ENCODE data around the gene ILF3. TPM values are rescaled to one million over a fixed set of nuclear protein-coding genes. Genes with fewer than 3 reads are reported as not detected.

ILF3 gene
- total RNA-seq, 2 experiments from 2014 or later = 418 to 431 TPM

DNA sequence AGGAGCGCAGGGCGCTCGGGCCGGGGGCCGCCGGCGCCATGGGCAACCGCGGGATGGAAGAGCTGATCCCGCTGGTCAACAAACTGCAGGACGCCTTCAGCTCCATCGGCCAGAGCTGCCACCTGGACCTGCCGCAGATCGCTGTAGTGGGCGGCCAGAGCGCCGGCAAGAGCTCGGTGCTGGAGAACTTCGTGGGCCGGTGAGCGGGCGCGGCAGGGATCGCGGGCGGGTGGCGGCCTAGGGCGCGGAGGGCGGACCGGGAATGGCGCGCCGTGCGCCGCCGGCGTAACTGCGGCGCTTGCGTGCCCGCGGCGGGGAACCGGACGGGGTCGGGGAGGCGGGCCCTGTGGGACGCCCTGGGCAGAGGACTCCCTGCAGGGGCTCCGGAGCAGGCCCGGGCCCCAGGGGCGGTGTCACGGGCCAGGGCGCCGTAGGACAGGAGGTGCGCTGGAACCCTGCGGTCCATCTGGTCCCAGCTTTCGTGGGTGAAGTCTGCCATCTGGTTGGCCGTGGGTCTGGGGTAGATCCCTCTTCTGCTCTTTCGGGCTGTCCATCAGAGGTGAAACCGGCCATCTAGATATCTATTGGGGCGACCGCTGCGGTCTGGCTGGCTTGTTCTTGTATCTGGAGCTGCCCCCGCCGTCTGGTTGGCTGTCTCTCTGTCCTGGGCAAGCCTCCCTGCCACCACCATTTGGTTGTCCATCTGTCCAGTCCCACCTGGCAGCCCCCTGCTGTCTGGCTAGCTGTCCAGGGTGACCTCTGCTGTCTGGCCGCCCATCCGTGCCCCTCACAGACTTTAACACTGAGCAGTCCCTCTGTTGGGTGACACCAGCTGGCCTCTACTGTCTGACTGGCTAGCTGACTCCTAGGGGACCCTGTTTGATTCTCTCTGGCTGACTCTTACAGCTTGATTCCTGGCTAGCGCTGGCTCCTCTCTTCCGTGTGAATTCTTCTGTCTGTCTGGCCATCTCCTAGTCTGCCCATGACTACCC, 64.4 kb downstream of the ILF3 start:
- H3K4me3 Mint-ChIP-seq = peak overlapping the region; percentile 98
- peaks cover 38% of the 10 kb centered on the region for H3K4me1 Mint-ChIP-seq
- no peaks in the 10 kb centered on the region for H3K27me3 Mint-ChIP-seq
- peak overlapping the region; percentile 90 for H3K27ac Mint-ChIP-seq
- peak; percentile 8 for ATAC-seq
- CTCF ChIA-PET = interaction anchor here (0.6 to 6.6 kb wide), 42 partner anchors 9 to 230 kb away, joined by 3 to 132 read pairs (median 5); partner anchors contain the start of genes C19orf38, CARM1, QTRT1 and TMED1
- no peaks in the 10 kb centered on the region for H3K9me3 Mint-ChIP-seq (ENCODE audit: low read depth)
- H3K36me3 Mint-ChIP-seq = peaks cover 14% of the 10 kb centered on the region
- peak; percentile 64 for DNase-seq

- no peak for DNase-seq
- H3K36me3 Mint-ChIP-seq = peaks cover 21% of the 10 kb centered on the region
- H3K4me1 Mint-ChIP-seq = peaks cover 43% of the 10 kb centered on the region
Observed at GRCh38 chr19:10719466-10719961, 65.4 kb downstream of the ILF3 start.

GRCh38 chr19:10720607-10721125, 66.5 kb downstream of the ILF3 start:
- no peak for ATAC-seq
- DNase-seq = no peak
- peaks cover 50% of the 10 kb centered on the region for H3K4me1 Mint-ChIP-seq
- no peaks in the 10 kb centered on the region for H3K9me3 Mint-ChIP-seq (ENCODE audit: low read depth)
- no peak overlapping the region for H3K4me3 Mint-ChIP-seq
- CTCF ChIA-PET = interaction anchor here (0.8 to 6.6 kb wide), 8 partner anchors 11 to 144 kb away, joined by 3 to 132 read pairs (median 4); no protein-coding TSS in a partner anchor
- H3K36me3 Mint-ChIP-seq = peaks cover 29% of the 10 kb centered on the region
- H3K27me3 Mint-ChIP-seq = no peaks in the 10 kb centered on the region
- H3K27ac Mint-ChIP-seq = peak overlapping the region; percentile 19

More at GRCh38 chr19:10719466-10719961, 65.4 kb downstream of the ILF3 start:
- Mint-ChIP-seq H3K27ac (peak overlapping the region; percentile 90), H3K4me3 (peak overlapping the region; percentile 98), H3K9me3 (ENCODE audit: low read depth) (no peaks in the 10 kb centered on the region), H3K27me3 (no peaks in the 10 kb centered on the region)
- CTCF ChIA-PET = interaction anchor here (0.8 to 6.6 kb wide), 11 partner anchors 18 to 152 kb away, joined by 3 to 132 read pairs (median 16); partner anchors contain the start of genes CARM1, QTRT1 and TMED1
- ATAC-seq = no peak

DNA sequence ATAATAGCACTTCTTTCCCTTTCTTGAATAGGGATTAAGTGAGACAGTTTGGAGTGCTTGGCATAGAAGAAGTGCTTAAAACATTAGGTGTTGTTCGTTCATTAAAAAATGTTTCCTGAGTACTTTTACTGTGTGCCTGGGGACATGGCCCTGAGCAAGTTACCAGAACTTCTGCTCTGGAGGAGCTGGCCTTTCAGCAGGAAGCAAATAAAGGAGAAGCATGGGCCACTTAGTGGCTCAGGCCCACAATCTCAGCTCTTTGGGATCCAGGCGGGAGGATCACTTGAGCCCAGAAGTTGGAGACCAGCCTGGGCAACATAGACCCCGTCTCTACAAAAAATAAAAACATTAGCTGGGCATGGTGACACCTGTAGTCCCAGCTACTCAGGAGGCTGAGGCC, 69.4 kb downstream of the ILF3 start:
- peaks cover 46% of the 10 kb centered on the region for H3K36me3 Mint-ChIP-seq
- DNase-seq = no peak
- no peaks in the 10 kb centered on the region for H3K27me3 Mint-ChIP-seq
- no peak overlapping the region for H3K4me3 Mint-ChIP-seq
- H3K27ac Mint-ChIP-seq = no peak overlapping the region
- CTCF ChIA-PET = no interaction called here
- H3K9me3 Mint-ChIP-seq (ENCODE audit: low read depth) = no peaks in the 10 kb centered on the region
- ATAC-seq = no peak
- H3K4me1 Mint-ChIP-seq = peaks cover 58% of the 10 kb centered on the region

DNA sequence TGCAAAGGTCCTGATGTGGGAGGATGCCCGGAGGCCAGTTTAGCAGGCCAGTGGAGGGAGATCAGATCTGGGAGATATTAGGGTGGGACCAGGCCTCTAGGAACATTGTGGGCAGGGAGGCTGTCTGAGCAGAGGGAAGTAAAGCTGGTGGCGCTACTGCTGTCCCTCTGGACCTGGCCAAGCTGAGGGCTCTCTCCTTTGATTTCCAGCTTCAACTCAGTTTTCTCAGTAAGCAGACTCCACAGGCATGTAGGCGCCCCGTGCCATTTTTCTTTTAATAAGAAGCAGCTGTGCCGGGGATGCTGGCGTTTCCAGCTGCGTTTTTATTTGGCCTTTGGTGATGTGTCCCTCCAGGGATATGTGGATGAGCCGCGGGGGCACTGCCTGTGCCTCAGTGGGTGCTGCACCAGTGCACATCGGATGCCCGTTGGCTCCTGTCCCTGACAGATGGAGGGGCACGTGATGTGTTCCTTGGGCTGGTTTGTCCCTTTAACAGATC, 70.5 kb downstream of the ILF3 start:
- no peak overlapping the region for H3K4me3 Mint-ChIP-seq
- ATAC-seq = no peak
- no peak overlapping the region for H3K27ac Mint-ChIP-seq
- peaks cover 58% of the 10 kb centered on the region for H3K4me1 Mint-ChIP-seq
- CTCF ChIA-PET = no interaction called here
- H3K9me3 Mint-ChIP-seq (ENCODE audit: low read depth) = no peaks in the 10 kb centered on the region
- no peak for DNase-seq
- H3K36me3 Mint-ChIP-seq = peaks cover 40% of the 10 kb centered on the region
- no peaks in the 10 kb centered on the region for H3K27me3 Mint-ChIP-seq

DNA sequence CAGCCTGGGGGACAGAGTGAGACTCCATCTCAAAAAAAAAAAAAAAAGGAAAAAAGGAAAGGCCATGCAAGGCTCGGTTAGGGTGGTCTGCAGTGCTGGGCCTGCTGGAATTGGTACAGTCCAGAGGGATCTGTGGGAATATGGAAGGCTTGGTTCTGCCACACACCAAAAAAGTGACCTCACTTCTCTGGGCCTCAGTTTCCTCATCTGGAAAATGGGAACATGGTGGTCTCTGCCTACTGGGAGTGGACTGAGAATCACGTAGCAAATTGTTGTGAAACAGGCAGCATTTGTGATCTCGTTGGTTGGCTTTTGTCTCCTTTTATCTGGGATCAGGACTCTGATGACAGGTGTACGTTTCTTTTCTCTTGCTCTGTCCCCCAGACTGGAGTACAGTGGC, 71.3 kb downstream of the ILF3 start:
- H3K4me1 Mint-ChIP-seq = peaks cover 58% of the 10 kb centered on the region
- no peaks in the 10 kb centered on the region for H3K27me3 Mint-ChIP-seq
- no peak for ATAC-seq
- H3K27ac Mint-ChIP-seq = no peak overlapping the region
- CTCF ChIA-PET = no interaction called here
- no peaks in the 10 kb centered on the region for H3K9me3 Mint-ChIP-seq (ENCODE audit: low read depth)
- H3K36me3 Mint-ChIP-seq = peaks cover 36% of the 10 kb centered on the region
- DNase-seq = no peak
- no peak overlapping the region for H3K4me3 Mint-ChIP-seq

- no peaks in the 10 kb centered on the region for H3K27me3 Mint-ChIP-seq
- peaks cover 61% of the 10 kb centered on the region for H3K4me1 Mint-ChIP-seq
- DNase-seq (no peak), ATAC-seq (no peak)
- no peaks in the 10 kb centered on the region for H3K9me3 Mint-ChIP-seq (ENCODE audit: low read depth)
- peaks cover 32% of the 10 kb centered on the region for H3K36me3 Mint-ChIP-seq
- CTCF ChIA-PET = no interaction called here
- H3K27ac Mint-ChIP-seq = no peak overlapping the region
- H3K4me3 Mint-ChIP-seq = no peak overlapping the region
Observed at GRCh38 chr19:10726268-10726667, 72.1 kb downstream of the ILF3 start.

- no peak overlapping the region for H3K4me3 Mint-ChIP-seq
- CTCF ChIA-PET = interaction anchor here (0.6 to 1.9 kb wide), 2 partner anchors 10 to 45 kb away, joined by 3 to 15 read pairs; partner anchors contain the start of gene DNM2
- H3K27me3 Mint-ChIP-seq = no peaks in the 10 kb centered on the region
- no peak for DNase-seq
- no peak for ATAC-seq
- H3K36me3 Mint-ChIP-seq = peaks cover 32% of the 10 kb centered on the region
- peaks cover 60% of the 10 kb centered on the region for H3K4me1 Mint-ChIP-seq
- H3K27ac Mint-ChIP-seq = no peak overlapping the region
- no peaks in the 10 kb centered on the region for H3K9me3 Mint-ChIP-seq (ENCODE audit: low read depth)
Observed at GRCh38 chr19:10727685-10728201, 73.6 kb downstream of the ILF3 start.

- peaks cover 53% of the 10 kb centered on the region for H3K4me1 Mint-ChIP-seq
- peak overlapping the region; percentile 57 for H3K27ac Mint-ChIP-seq
- peaks cover 26% of the 10 kb centered on the region for H3K36me3 Mint-ChIP-seq
- no peak for ATAC-seq
- H3K27me3 Mint-ChIP-seq = no peaks in the 10 kb centered on the region
- H3K9me3 Mint-ChIP-seq (ENCODE audit: low read depth) = no peaks in the 10 kb centered on the region
- no peak overlapping the region for H3K4me3 Mint-ChIP-seq
- CTCF ChIA-PET = interaction anchor here (0.8 kb wide), 1 partner anchor 107 kb away, joined by 3 read pairs; the partner anchor contains the start of gene TMED1
- DNase-seq = no peak
Observed at GRCh38 chr19:10729411-10729810, 75.3 kb downstream of the ILF3 start.

DNA sequence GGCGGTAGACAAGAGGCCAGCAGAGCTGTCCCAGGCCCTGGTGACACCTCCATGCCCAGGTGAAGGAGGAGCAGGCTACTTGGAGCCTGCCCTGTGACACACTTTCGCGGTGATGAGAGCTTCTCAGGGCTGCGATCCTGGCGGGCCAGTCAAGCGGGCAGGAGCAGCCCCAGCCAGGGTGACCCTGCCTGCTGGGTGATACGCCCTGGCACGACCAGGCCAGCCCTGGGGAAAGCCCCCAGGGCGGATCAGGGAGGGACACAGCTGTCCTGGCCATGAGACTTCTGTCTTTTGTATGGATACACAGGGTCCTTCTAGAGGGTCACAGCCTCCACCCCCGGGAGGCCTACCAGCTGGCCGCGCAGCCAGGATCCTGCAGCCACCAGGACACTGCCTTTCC, 76.8 kb downstream of the ILF3 start:
- peaks cover 47% of the 10 kb centered on the region for H3K4me1 Mint-ChIP-seq
- CTCF ChIA-PET = interaction anchor here (0.6 to 2.2 kb wide), 9 partner anchors 10 to 205 kb away, joined by 3 to 13 read pairs (median 4); partner anchors contain the start of genes DNM2 and QTRT1
- H3K27ac Mint-ChIP-seq = peak overlapping the region; percentile 82
- DNase-seq = no peak
- no peak for ATAC-seq
- H3K36me3 Mint-ChIP-seq = peaks cover 28% of the 10 kb centered on the region
- no peak overlapping the region for H3K4me3 Mint-ChIP-seq
- no peaks in the 10 kb centered on the region for H3K27me3 Mint-ChIP-seq
- H3K9me3 Mint-ChIP-seq (ENCODE audit: low read depth) = no peaks in the 10 kb centered on the region

GRCh38 chr19:10735741-10736140, 81.6 kb downstream of the ILF3 start:
- Mint-ChIP-seq H3K27ac (no peak overlapping the region), H3K27me3 (no peaks in the 10 kb centered on the region), H3K9me3 (ENCODE audit: low read depth) (peaks cover 2% of the 10 kb centered on the region), H3K36me3 (peaks cover 43% of the 10 kb centered on the region), H3K4me3 (no peak overlapping the region), H3K4me1 (peaks cover 26% of the 10 kb centered on the region)
- ATAC-seq = no peak
- CTCF ChIA-PET = interaction anchor here (0.6 to 1.2 kb wide), 3 partner anchors 18 to 365 kb away, joined by 4 to 8 read pairs (median 4); partner anchors contain the start of gene DNM2
- DNase-seq = no peak

GRCh38 chr19:10736189-10736588, 82.0 kb downstream of the ILF3 start:
- peaks cover 2% of the 10 kb centered on the region for H3K9me3 Mint-ChIP-seq (ENCODE audit: low read depth)
- H3K4me3 Mint-ChIP-seq = no peak overlapping the region
- H3K4me1 Mint-ChIP-seq = peaks cover 25% of the 10 kb centered on the region
- H3K27me3 Mint-ChIP-seq = no peaks in the 10 kb centered on the region
- H3K36me3 Mint-ChIP-seq = peaks cover 48% of the 10 kb centered on the region
- no peak overlapping the region for H3K27ac Mint-ChIP-seq
- CTCF ChIA-PET = interaction anchor here (0.6 to 1.2 kb wide), 3 partner anchors 19 to 364 kb away, joined by 4 to 8 read pairs (median 4); partner anchors contain the start of gene DNM2
- ATAC-seq (no peak), DNase-seq (no peak)

Data from activated CD8-positive, alpha-beta memory T cell treated with anti-CD3 and anti-CD28 coated beads, Interleukin-2, amount 10 ng/mL, durations not matched to agents 7 days and 5 days (primary cell).